Limb (tissue), 2 donors: ENCODE measurements around the gene ARHGAP40.

ENCODE experiments used
- DNase-seq, 2 donors: peaks; one replicate each; pipeline ENCODE4 v3.0.0-alpha.2; 2016; ENCODE audit errors: extremely low spot score in 2 of 2

ARHGAP40 gene

GRCh38 chr20:38617011-38617829 lies 15.6 kb downstream of the ARHGAP40 start:
- DNase-seq = no peak

- no peak for DNase-seq
These were observed 16.2 kb downstream of the ARHGAP40 start for GRCh38 chr20:38617830-38618196.

- no peak for DNase-seq
These were observed 18.8 kb downstream of the ARHGAP40 start for GRCh38 chr20:38620441-38620840.

GRCh38 chr20:38623061-38623460 lies 21.5 kb downstream of the ARHGAP40 start:
- no peak for DNase-seq

GRCh38 chr20:38624084-38624483 lies 22.5 kb downstream of the ARHGAP40 start:
- DNase-seq = no peak

GRCh38 chr20:38625896-38626295 lies 24.3 kb downstream of the ARHGAP40 start:
- no peak for DNase-seq

DNA sequence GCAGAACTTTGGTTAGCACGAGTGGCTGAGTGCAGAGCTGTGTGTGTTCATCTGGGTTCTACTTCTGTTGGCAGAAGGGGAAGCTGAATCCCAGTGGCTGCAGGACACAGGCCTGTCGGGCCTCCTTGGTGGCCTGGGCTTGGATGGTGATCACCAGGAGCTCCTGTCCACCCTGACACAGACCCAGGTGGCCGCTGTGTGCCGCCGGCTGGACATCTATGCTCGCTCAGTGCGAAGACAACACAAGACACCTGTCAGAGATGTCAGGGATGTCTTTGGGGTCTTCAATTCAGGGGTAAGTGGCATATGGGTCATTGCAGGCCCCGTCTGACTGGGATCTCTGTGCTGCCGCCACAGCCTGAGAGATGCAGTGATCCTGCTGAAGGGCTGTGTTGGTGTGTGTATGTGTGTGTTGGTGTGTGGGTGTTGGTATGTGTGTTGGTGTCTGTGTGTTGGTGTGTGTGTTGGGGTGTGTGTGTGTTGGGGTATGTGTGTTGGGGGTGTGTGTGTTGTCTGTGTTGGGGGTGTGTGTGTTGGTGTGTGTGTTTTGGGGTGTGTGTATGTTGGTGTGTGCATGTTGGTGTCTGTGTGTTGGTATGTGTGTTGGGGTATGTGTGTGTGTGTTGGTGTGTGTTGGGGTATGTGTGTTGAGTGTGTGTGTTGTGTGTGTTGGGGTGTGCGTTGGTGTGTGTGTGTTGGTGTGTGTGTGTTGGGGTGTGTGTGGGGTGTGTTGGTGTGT lies 25.5 kb downstream of the ARHGAP40 start:
- DNase-seq = no peak

GRCh38 chr20:38628580-38629470 lies 27.2 kb downstream of the ARHGAP40 start:
- DNase-seq = no peak

DNA sequence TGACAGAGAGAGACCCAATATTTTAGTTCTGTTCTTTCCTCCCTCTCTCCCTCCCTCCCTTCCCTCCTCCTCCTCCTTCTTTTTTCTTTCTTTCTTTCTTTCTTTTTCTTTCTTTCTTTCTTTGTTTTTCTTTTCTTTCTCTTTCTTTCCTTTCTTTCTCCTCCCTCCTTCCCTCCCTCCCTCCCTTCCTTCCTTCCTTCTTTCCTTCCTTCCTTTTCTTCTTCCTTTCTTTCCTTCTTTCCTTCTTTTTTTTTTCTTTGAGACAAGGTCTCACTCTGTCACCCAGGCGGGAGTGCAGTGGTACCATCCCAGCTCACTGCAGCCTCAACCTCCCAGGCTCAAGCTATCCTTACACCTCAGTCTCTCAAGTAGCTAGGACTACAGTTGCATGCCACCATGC lies 28.4 kb downstream of the ARHGAP40 start:
- no peak for DNase-seq

GRCh38 chr20:38630727-38631126 lies 29.1 kb downstream of the ARHGAP40 start:
- DNase-seq = no peak

DNA sequence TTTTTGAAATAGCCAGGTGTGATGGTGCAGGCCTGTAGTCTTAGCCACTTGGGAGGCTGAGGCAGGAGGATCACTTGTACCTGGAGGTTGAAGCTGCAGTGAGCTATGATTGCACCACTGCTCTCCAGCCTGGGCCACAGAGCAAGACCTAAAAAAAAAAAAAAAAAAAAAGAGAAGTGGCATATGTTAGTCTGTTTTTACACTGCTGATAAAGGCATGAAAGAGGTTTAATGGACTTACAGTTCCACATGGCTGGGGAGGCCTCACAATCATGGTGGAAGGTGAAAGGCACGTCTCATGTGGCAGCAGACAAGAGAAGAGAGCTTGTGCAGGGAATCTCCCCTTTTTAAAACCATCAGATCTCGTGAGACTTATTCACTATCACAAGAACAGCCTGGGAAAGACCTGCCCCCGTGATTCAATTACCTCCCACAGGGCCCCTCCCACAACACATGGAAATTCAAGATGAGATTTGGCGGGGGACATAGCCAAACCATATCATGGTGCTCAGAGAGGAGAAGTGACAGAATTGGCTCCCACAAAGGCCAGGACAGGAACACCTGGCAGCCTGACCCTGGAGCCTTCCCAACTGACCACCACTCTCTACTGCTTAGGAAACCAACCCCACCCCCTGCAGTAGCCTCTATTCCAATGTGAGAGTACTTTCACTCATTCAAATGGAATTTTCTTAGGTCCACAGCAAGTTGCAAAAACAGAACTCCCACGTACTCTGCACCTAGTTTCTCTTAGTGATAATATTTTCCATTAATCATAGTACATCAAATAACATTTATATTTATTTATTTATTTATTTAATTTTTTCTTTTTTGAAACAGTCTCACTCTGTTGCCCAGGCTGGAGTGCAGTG lies 29.8 kb downstream of the ARHGAP40 start:
- no peak for DNase-seq

- DNase-seq = peak; percentile 28 to 51
These were observed 32.0 kb downstream of the ARHGAP40 start for GRCh38 chr20:38633577-38634093.

DNA sequence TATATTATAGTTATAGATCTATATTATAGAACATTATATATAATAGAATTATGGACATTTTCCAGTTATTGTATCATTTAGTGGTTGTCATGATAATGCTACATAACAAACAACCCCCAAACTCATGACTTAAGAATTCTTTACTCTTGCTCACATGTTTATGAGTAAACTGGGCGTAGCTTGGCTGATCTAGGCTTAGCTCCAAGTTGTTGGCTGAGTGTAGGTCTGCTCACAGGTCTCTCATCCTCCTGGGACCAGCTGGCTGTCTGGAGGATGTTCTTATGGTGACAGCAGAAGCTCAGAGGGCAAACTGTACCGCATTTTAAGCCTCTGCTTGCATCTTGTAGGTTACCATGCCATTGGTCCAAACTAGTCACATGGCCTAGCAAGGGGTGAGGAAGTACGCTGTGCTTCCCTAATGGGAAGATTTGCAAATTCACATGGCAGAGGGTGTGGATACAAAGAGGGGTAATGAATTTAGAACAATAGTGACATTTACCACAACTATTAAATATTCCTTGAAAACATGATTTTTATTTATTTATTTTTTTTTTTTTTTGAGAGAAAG lies 34.2 kb downstream of the ARHGAP40 start:
- DNase-seq = no peak

- peak in 1 of 2 donors; percentile 51 for DNase-seq
These were observed 38.9 kb downstream of the ARHGAP40 start for GRCh38 chr20:38640521-38640920.

GRCh38 chr20:38642498-38642897 lies 40.9 kb downstream of the ARHGAP40 start:
- DNase-seq = no peak

GRCh38 chr20:38644588-38645260 lies 43.1 kb downstream of the ARHGAP40 start:
- DNase-seq = no peak

GRCh38 chr20:38645351-38645750 lies 43.7 kb downstream of the ARHGAP40 start:
- DNase-seq = no peak

GRCh38 chr20:38645980-38646858 lies 44.6 kb downstream of the ARHGAP40 start:
- DNase-seq = peak; percentile 55 to 90
